Activated CD8-positive, alpha-beta T cell treated with anti-CD3 and anti-CD28 coated beads, Interleukin-2, amount 10 ng/mL, durations not matched to agents 7 days and 5 days (primary cell): Measurements from ENCODE around the gene CCDC61. TPM values are rescaled to one million over a fixed set of nuclear protein-coding genes. Genes with fewer than 3 reads are reported as not detected.

Experiments
- ATAC-seq: fragments of 150-1000 bp; cut with Tn5 transposase; one replicate; pipeline ENCODE4 v1.10.0; 2021; ENCODE audit warnings: moderate library complexity
- CTCF ChIA-PET: fragments of 350-600 bp; sonication (Branson Sonifier 250); formaldehyde crosslinking; loops from one replicate; lab custom pipeline; 2021; ENCODE audit warnings: antibody characterized with exemption; lab: Charles Lee
- POLR2A ChIA-PET: fragments of 350-600 bp; sonication (Branson Sonifier 250); formaldehyde crosslinking; loops from one replicate; lab custom pipeline; 2021; ENCODE audit warnings: antibody characterized with exemption; lab: Charles Lee
- DNase-seq: peaks from one replicate; pipeline ENCODE4 v3.0.0-alpha.2; 2020
- H3K27ac Mint-ChIP-seq: one replicate; pipeline ENCODE4 v1.8.0; 2021; ENCODE audit warnings: mild to moderate bottlenecking, mixed read lengths
- H3K27me3 Mint-ChIP-seq: one replicate; pipeline ENCODE4 v1.8.0; 2021; ENCODE audit warnings: low read depth, mixed read lengths
- H3K36me3 Mint-ChIP-seq: one replicate; pipeline ENCODE4 v1.8.0; 2021; ENCODE audit warnings: low read depth, mixed read lengths
- H3K4me1 Mint-ChIP-seq: one replicate; pipeline ENCODE4 v1.8.0; 2021; ENCODE audit warnings: low read depth, mixed read lengths
- H3K4me3 Mint-ChIP-seq: one replicate; pipeline ENCODE4 v1.8.0; 2021; ENCODE audit warnings: mild to moderate bottlenecking, mixed read lengths
- H3K9me3 Mint-ChIP-seq: one replicate; pipeline ENCODE4 v1.8.0; 2022; ENCODE audit warnings: mixed read lengths; ENCODE audit not compliant: insufficient read depth
- total RNA-seq, 2 experiments: library from RNA; stranded (reverse); gene quantifications; one replicate each; pipeline ENCODE4 v1.2.3, GENCODE V29; 2021

Gene CCDC61
- total RNA-seq, 2 experiments from 2014 or later = 26.3 to 29.2 TPM

GRCh38 chr19:46006411-46006810 lies 11.1 kb downstream of the CCDC61 start:
- ATAC-seq (no peak), DNase-seq (no peak)
- Mint-ChIP-seq H3K36me3 (peaks cover 10% of the 10 kb centered on the region), H3K27ac (no peak overlapping the region), H3K4me3 (no peak overlapping the region), H3K9me3 (no peaks in the 10 kb centered on the region), H3K4me1 (peaks cover 3% of the 10 kb centered on the region), H3K27me3 (no peaks in the 10 kb centered on the region)
- ChIA-PET CTCF (interaction anchor here (1.4 kb wide), 1 partner anchor 10 kb away, joined by 4 read pairs; no protein-coding TSS in a partner anchor), POLR2A (no interaction called here)

DNA sequence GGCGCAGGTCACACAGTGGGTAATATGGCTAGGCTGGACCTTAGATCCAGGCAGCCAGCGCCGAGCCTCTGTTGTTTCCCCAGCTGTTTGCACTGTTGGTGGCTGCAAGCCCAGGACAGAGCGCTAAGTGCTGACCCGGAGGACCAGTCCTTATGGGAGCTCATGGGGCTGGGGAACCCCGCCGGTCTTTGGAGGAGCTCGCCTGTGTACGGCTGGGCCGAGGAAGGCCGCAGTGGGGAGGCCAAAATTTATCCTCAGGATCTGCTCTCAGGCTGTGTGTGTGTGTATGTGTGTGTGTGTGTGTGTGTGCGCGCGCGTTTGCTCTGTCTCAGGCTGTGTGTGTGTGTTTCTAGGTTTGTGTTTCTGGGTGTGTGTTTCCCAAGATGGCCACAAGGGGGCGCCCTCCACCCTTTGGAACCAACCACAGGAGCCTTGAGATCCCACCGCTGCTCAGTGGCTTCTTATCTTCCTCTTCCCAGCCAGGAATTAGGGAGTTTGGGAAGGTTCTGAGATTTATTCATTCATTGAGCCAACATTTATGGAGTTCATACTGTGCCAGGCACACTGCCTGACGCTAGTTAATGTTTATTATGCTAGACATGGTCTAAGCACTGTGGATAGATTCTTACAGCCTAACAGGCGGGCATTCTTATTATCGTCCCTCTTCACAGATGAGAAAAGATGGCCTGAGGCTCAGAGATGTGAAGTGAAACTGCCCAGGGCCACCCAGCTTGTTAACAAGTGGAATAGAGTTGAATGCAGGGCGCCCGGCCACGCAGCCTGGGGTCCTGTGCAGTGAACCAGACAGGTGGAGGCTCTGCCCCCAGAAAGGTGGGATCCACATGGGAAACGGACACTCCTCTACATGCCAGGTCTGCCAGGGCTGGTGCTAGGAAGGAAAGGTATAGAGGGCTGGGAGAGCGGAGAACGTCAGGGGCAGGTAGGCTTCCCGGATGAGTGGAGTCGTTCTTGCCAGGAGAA lies 14.6 kb downstream of the CCDC61 start:
- Mint-ChIP-seq H3K4me1 (peaks cover 6% of the 10 kb centered on the region), H3K4me3 (no peak overlapping the region), H3K27ac (no peak overlapping the region), H3K9me3 (no peaks in the 10 kb centered on the region), H3K36me3 (peaks cover 13% of the 10 kb centered on the region), H3K27me3 (peaks cover 5% of the 10 kb centered on the region)
- DNase-seq (peak; percentile 76), ATAC-seq (peak; percentile 83)
- CTCF ChIA-PET = interaction anchor here (1.0 to 3.8 kb wide), 4 partner anchors 8 to 19 kb away, joined by 3 to 20 read pairs (median 6); partner anchors contain the start of gene CCDC61
- POLR2A ChIA-PET = no interaction called here

DNA sequence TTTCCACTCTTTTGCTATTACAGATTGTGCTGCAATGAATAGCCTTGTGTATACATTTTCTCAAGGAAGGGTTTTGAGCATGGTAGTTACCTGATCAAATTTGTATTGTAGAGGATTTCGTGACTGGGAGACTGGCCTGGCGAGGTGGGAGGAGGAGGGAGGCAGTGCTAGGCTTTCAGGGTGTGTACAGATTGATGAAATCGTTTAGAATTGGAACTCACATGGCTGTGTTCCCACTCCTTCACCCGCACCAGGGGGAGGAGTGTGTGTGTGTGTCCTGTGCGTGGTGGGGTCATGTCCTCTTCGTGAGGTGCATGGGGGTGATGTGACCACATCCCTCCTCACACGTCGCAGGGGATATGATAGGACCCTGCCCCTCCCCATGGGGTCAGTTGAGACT lies 19.3 kb downstream of the CCDC61 start:
- peaks cover 17% of the 10 kb centered on the region for H3K36me3 Mint-ChIP-seq
- ChIA-PET CTCF (interaction anchor here (1.1 kb wide), 1 partner anchor 14 kb away, joined by 3 read pairs; no protein-coding TSS in a partner anchor), POLR2A (no interaction called here)
- H3K9me3 Mint-ChIP-seq = no peaks in the 10 kb centered on the region
- peaks cover 13% of the 10 kb centered on the region for H3K27me3 Mint-ChIP-seq
- DNase-seq = no peak
- ATAC-seq = no peak
- H3K4me1 Mint-ChIP-seq = peaks cover 20% of the 10 kb centered on the region
- H3K4me3 Mint-ChIP-seq = no peak overlapping the region
- H3K27ac Mint-ChIP-seq = no peak overlapping the region

DNA sequence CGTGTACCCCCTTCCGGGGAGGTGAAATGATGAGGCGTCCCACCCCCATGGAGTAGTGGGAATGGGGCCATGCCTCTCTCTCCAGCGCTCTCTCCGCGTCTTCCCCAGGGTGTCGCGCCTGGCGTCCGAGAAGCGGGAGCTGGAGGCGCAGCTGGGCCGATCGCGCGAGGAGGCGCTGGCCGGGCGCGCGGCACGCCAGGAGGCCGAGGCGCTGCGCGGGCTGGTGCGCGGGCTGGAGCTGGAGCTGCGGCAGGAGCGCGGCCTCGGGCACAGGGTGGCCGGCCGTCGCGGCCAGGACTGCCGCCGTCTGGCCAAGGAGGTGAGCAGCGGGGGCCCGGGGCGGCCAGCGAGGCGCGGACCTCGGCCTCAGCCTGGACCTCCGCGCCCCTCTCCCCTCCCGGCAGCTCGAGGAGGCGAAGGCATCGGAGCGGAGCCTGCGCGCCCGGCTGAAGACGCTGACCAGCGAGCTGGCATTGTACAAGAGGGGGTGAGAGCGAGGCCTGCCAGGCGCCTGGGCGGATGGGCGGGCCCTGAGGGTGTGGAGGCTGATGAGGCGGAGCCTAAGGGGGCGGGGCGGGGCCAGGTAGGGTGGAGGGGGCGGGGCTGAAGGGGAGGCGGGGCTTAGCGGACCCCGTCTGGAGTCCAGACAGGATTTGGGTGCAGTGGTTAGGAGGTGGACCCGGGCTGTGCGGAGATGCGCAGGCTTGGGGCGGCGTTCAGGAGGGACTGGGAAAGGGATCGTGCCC lies 19.8 kb downstream of the CCDC61 start:
- peak; percentile 70 for DNase-seq
- Mint-ChIP-seq H3K9me3 (no peaks in the 10 kb centered on the region), H3K4me3 (peak overlapping the region; percentile 64), H3K27me3 (peaks cover 13% of the 10 kb centered on the region), H3K27ac (peak overlapping the region; percentile 32), H3K4me1 (peaks cover 17% of the 10 kb centered on the region), H3K36me3 (peaks cover 14% of the 10 kb centered on the region)
- ChIA-PET POLR2A (no interaction called here), CTCF (interaction anchor here (1.1 kb wide), 1 partner anchor 14 kb away, joined by 3 read pairs; no protein-coding TSS in a partner anchor)
- peak; percentile 48 for ATAC-seq

- Mint-ChIP-seq H3K36me3 (peaks cover 14% of the 10 kb centered on the region), H3K27me3 (peaks cover 13% of the 10 kb centered on the region), H3K27ac (peak overlapping the region; percentile 68), H3K4me1 (peaks cover 17% of the 10 kb centered on the region), H3K9me3 (no peaks in the 10 kb centered on the region), H3K4me3 (peak overlapping the region; percentile 81)
- ChIA-PET POLR2A (no interaction called here), CTCF (interaction anchor here (1.0 to 4.3 kb wide), 5 partner anchors 13 to 253 kb away, joined by 3 to 44 read pairs (median 9); partner anchors contain the start of genes CCDC61, MYPOP and SIX5)
- DNase-seq (peak; percentile 61), ATAC-seq (peak; percentile 50)
Observed at GRCh38 chr19:46015687-46016425, 20.6 kb downstream of the CCDC61 start.

- H3K27me3 Mint-ChIP-seq = peaks cover 13% of the 10 kb centered on the region
- DNase-seq (peak; percentile 87), ATAC-seq (peak; percentile 70)
- POLR2A ChIA-PET = no interaction called here
- H3K27ac Mint-ChIP-seq = peak overlapping the region; percentile 68
- H3K4me1 Mint-ChIP-seq = peaks cover 17% of the 10 kb centered on the region
- peak overlapping the region; percentile 81 for H3K4me3 Mint-ChIP-seq
- no peaks in the 10 kb centered on the region for H3K9me3 Mint-ChIP-seq
- CTCF ChIA-PET = interaction anchor here (0.8 to 4.3 kb wide), 13 partner anchors 8 to 252 kb away, joined by 3 to 44 read pairs (median 5); partner anchors contain the start of genes CCDC61, MYPOP and SIX5
- peaks cover 14% of the 10 kb centered on the region for H3K36me3 Mint-ChIP-seq
Observed at GRCh38 chr19:46016426-46017094, 21.3 kb downstream of the CCDC61 start.

DNA sequence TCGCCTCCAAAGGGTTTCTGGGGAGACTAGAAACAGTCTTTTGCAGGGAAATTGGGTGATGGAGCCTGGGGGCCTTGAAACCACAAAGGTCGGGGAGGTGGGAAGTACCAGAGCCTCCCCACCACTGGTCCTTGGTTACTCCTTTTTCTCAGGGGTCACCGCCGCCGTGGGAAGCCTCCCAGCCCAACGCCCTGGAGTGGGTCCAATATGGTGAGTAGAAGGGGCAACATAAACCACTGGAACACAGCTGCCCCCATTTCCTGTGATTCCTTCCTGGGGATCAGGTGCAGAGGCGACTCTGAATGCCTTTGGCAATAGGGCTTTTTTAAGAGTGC lies 21.8 kb downstream of the CCDC61 start:
- CTCF ChIA-PET = interaction anchor here (0.8 to 4.3 kb wide), 13 partner anchors 8 to 251 kb away, joined by 3 to 44 read pairs (median 5); partner anchors contain the start of genes CCDC61, MYPOP and SIX5
- DNase-seq (no peak), ATAC-seq (no peak)
- Mint-ChIP-seq H3K27ac (no peak overlapping the region), H3K4me3 (peak overlapping the region; percentile 81), H3K4me1 (peaks cover 17% of the 10 kb centered on the region), H3K9me3 (no peaks in the 10 kb centered on the region), H3K27me3 (peaks cover 13% of the 10 kb centered on the region), H3K36me3 (peaks cover 14% of the 10 kb centered on the region)
- POLR2A ChIA-PET = no interaction called here

- ChIA-PET CTCF (interaction anchor here (1.0 to 4.3 kb wide), 6 partner anchors 7 to 249 kb away, joined by 3 to 44 read pairs (median 8); partner anchors contain the start of genes CCDC61 and SIX5), POLR2A (no interaction called here)
- Mint-ChIP-seq H3K9me3 (no peaks in the 10 kb centered on the region), H3K27ac (no peak overlapping the region), H3K27me3 (peaks cover 13% of the 10 kb centered on the region), H3K36me3 (peaks cover 14% of the 10 kb centered on the region), H3K4me1 (peaks cover 17% of the 10 kb centered on the region), H3K4me3 (no peak overlapping the region)
- DNase-seq = no peak
- ATAC-seq = no peak
Observed at GRCh38 chr19:46017874-46018675, 22.8 kb downstream of the CCDC61 start.

DNA sequence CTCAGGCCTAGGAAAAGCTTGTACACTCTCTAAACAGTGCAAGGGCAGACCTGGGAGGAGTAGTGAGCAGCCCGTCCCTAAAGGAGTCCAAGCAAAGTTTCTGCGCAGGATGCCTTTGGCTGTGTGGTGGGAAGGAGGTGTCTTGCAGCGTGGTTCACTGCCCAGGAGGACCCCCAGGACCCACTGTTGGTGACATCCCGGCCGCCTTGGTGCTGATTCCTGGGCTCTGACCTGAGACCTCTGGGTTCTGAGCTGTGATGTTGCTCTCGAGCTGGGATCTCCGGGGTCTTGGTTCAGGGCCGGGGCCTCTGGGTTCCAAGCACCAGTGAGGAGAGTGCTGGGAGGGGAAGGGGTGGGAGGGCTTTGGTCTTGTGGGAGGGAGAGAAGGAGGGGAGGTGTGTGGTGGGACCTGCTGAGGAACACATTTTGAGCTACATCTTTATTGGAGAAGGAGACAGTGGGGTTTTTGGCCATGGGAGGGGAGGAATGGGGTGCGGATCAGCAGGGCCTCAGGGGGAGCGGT lies 23.5 kb downstream of the CCDC61 start:
- peaks cover 14% of the 10 kb centered on the region for H3K36me3 Mint-ChIP-seq
- peaks cover 17% of the 10 kb centered on the region for H3K4me1 Mint-ChIP-seq
- CTCF ChIA-PET = interaction anchor here (4.3 kb wide), 1 partner anchor 10 kb away, joined by 44 read pairs; no protein-coding TSS in a partner anchor
- ATAC-seq (no peak), DNase-seq (no peak)
- no peak overlapping the region for H3K4me3 Mint-ChIP-seq
- POLR2A ChIA-PET = no interaction called here
- H3K27me3 Mint-ChIP-seq = peaks cover 17% of the 10 kb centered on the region
- no peaks in the 10 kb centered on the region for H3K9me3 Mint-ChIP-seq
- H3K27ac Mint-ChIP-seq = no peak overlapping the region

GRCh38 chr19:46019270-46019669 lies 24.0 kb downstream of the CCDC61 start:
- CTCF ChIA-PET = interaction anchor here (4.3 kb wide), 1 partner anchor 9 kb away, joined by 44 read pairs; no protein-coding TSS in a partner anchor
- Mint-ChIP-seq H3K36me3 (peaks cover 14% of the 10 kb centered on the region), H3K4me3 (no peak overlapping the region), H3K9me3 (no peaks in the 10 kb centered on the region), H3K4me1 (peaks cover 17% of the 10 kb centered on the region), H3K27me3 (peaks cover 21% of the 10 kb centered on the region), H3K27ac (no peak overlapping the region)
- POLR2A ChIA-PET = no interaction called here
- DNase-seq (no peak), ATAC-seq (no peak)
